ES-I3 (cell line): ENCODE measurements around the gene SELENOM.

ENCODE experiments used
- H3K36me3 ChIP-seq: 2 replicates; pipeline ENCODE4 v1.6.1; 2013; ENCODE audit warnings: mild to moderate bottlenecking, low read length, control low read depth, moderate library complexity; ENCODE audit not compliant: insufficient read depth
- H3K4me1 ChIP-seq: 2 replicates; pipeline ENCODE4 v1.6.1; 2013; ENCODE audit warnings: mild to moderate bottlenecking, control low read depth, low read length; ENCODE audit not compliant: insufficient read depth
- H3K9ac ChIP-seq: 2 replicates; pipeline ENCODE4 v1.6.1; 2013; ENCODE audit warnings: low read depth, mild to moderate bottlenecking, low read length, moderate library complexity
- H3K9me3 ChIP-seq: 2 replicates; pipeline ENCODE4 v1.6.1; 2013; ENCODE audit warnings: mild to moderate bottlenecking, low read length, moderate library complexity; ENCODE audit not compliant: control insufficient read depth, insufficient read depth

SELENOM gene

DNA sequence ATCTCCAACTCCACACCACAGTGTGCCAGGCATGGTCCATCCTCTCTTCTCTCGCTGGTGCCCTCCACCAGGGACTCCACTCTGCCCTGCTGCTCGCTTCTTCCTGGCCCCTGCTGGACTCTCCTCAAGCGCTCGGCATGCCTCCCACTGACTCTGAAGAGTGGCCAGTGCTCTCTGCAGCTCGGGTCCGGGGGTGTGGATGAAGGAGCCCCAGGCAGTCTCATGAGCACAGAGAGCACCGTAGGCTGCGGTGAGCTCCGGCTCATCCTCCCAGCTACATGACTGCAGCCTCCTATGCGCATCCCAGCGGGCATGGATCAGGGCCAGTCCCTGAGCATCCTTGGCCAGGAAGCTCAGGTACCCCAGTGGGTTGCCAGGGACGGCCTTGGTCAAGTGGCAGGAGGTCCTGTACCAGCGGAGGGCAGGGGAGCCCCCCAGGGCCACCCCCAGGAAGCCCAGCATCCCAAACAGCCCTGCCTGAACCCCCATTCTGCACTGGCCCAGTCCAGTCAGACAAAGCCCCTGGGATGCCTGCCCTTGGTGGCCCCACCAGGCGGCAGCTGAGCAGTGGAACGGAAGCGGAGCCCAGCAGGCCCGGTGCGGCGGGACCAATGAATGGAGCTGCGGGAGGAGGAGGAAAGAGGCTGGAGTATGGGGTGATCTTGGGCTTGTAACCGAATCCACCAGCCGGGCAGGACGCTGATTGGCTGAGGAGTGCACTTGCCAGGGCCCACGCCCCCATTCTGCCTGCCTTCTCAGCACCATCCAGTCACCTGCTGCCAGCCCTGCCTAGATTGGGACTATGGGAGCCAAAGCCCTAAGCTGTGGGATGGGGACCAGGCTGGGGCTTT lies 32.7 kb upstream of the SELENOM start, which contains the start of gene PLA2G3:
TSS of gene PLA2G3 (minus strand) at position 643 of the 851 bp plus-strand sequence. CDS start at position 489, 154 bp downstream.
- H3K9me3 ChIP-seq: no peaks in the 10 kb centered on the region
- H3K9ac ChIP-seq: peak within 1 kb of the TSS; percentile 31
- H3K4me1 ChIP-seq: peaks cover 11% of the 10 kb centered on the region
- peaks cover 2% of the 10 kb centered on the region; the same call in 1 of the 2 replicates for H3K36me3 ChIP-seq

DNA sequence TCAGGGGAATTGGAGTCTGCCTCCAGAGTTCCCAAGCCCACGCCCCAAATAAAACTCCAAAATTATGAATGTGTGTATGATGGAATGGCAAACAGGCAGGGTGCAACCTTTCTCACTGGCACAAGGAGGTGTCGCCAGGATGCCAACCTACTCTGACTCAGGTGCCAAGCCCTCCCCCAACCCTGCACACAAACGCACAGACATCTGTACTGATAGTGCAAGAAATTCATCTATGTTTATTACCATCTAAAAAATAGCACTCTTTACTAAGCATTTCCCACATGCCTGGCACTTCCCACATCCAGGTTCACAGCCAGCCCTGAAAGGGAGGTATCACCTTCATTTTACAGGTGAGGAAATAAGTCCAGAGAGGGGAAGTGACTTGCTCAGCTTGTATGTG lies 31.7 kb upstream of the SELENOM start:
- Histone ChIP-seq H3K36me3 (peaks cover 11% of the 10 kb centered on the region; the same call in 1 of the 2 replicates), H3K9ac (no peak overlapping the region), H3K9me3 (no peaks in the 10 kb centered on the region), H3K4me1 (peaks cover 11% of the 10 kb centered on the region)

DNA sequence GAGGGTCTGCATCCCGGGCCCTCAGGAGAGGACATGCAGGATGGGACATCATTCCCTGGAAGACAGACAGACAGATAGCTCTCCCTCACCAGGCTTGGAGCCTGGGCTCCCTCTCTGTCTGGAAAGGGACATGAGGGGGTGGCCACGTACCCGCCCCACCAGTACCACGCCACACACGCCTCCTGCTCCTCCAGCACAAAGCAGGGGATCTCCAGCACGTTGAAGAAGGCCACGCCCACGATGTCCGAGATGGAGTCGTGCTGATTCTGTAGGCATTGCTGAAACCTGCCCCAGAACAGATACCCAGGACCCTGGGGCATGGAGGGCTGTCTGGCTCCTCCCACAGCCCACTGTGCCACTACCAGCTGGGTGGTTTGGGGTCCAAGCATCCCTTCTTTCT lies 30.8 kb upstream of the SELENOM start:
- Histone ChIP-seq H3K36me3 (peaks cover 11% of the 10 kb centered on the region; the same call in 1 of the 2 replicates), H3K9me3 (no peaks in the 10 kb centered on the region), H3K9ac (no peak overlapping the region), H3K4me1 (peaks cover 11% of the 10 kb centered on the region)

DNA sequence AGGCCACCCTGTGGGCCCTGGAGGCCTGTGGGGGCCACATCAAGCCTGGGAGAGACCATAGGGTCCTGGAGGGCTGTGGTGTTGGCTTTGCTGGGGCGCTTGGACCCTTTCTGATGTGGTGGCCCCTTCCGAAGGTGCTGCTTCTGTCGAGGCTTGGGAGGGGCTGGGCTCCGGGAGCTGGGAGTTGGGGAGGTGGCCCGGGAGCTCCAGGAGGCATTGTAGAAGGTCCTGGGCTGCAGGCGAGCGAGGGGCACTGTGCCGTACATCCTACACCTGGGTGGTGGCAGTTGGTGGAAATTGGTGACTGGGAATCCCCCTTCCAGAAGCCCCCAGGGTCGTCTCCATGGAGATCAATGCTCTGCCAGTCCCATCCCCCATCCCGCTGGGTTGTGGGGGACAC lies 30.4 kb upstream of the SELENOM start:
- no peak overlapping the region for H3K9ac ChIP-seq
- peaks cover 11% of the 10 kb centered on the region for H3K4me1 ChIP-seq
- no peaks in the 10 kb centered on the region for H3K9me3 ChIP-seq
- H3K36me3 ChIP-seq: peaks cover 11% of the 10 kb centered on the region; the same call in 1 of the 2 replicates

DNA sequence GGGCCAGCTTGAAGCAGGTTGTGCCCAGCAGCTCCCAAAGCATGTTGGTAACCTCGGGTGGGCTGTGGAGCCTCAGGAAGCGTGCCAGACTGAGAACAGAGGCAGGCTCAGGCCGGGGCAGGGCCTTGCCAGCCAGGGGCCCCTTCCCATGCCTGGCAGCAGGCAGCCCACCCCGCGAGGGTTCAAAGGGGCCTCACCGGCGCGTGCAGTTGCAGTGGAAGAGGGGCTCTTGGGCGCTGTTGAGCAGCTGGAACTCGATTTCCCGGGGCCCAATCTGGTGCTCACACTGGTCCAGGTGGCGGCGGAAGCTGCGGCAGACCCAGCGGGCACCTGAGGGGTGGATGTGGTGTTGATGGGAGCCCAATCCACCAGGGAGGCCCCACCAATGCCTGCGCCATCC lies 29.3 kb upstream of the SELENOM start:
- H3K9ac ChIP-seq: no peak overlapping the region
- H3K36me3 ChIP-seq: peaks cover 11% of the 10 kb centered on the region; the same call in 1 of the 2 replicates
- no peaks in the 10 kb centered on the region for H3K9me3 ChIP-seq
- H3K4me1 ChIP-seq: peaks cover 11% of the 10 kb centered on the region

DNA sequence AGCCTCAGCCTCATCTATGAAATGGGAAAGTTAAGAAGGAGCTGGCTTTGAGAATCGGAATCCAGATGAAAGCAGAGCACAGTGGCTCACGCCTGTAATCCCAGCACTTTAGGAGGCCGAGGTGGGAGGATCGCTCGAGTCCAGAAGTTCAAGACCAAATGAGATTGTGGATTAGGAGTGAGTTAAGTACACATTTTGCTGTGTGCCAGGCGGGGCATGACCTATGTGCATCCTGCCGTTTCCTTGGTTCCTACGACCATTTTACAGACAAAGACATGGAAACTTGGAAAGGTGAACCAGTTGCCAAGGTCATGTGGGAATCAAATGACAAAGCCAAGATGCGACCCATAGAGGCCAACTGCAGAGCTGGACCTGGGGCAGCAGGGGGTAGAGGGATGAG lies 28.8 kb upstream of the SELENOM start:
- Histone ChIP-seq H3K4me1 (peaks cover 9% of the 10 kb centered on the region), H3K36me3 (peaks cover 11% of the 10 kb centered on the region; the same call in 1 of the 2 replicates), H3K9ac (no peak overlapping the region), H3K9me3 (no peaks in the 10 kb centered on the region)

DNA sequence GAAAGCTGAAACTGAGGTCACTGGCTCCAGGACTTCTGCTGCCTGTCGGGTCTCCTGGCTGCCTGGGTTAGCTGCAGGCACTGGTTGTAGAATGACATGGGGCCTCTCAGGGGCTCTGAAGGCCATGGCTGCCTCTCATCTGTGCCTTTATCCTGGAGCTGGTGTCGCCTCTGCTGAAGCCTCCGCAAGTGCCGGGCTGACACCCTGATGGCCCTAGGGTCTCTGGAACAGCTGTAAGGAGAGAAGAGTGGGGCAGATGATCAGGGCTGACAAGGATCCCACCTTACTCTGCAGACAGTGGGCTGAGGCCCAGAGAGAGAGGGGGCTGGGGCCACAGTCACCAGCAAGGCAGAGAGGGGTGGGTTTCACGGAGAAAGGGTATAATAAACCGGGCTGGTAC lies 28.3 kb upstream of the SELENOM start:
- H3K9ac ChIP-seq: no peak overlapping the region
- H3K36me3 ChIP-seq: peaks cover 11% of the 10 kb centered on the region; the same call in 1 of the 2 replicates
- H3K4me1 ChIP-seq: peaks cover 5% of the 10 kb centered on the region
- no peaks in the 10 kb centered on the region for H3K9me3 ChIP-seq

DNA sequence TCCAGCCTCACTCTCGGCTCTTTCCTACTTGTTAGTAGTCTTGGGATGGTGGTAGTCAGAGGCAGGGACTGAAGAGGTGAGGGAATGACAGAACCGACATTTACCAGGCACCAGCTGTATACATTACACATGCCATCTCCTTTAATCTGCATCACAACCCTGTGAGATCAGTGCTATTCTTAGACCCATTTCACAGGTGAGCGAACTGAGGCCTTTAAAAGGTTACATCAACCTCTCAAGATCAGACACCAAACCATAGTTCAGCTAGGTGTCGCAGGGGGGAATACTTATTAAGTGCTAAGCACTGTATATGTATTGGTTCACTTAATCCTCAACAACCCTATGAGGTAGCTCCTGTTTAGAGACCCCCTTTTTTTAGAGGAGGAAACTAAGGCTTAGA lies 27.3 kb upstream of the SELENOM start:
- Histone ChIP-seq H3K36me3 (peaks cover 11% of the 10 kb centered on the region; the same call in 1 of the 2 replicates), H3K9me3 (no peaks in the 10 kb centered on the region), H3K9ac (no peak overlapping the region), H3K4me1 (peaks cover 3% of the 10 kb centered on the region; the same call in 1 of the 2 replicates)

DNA sequence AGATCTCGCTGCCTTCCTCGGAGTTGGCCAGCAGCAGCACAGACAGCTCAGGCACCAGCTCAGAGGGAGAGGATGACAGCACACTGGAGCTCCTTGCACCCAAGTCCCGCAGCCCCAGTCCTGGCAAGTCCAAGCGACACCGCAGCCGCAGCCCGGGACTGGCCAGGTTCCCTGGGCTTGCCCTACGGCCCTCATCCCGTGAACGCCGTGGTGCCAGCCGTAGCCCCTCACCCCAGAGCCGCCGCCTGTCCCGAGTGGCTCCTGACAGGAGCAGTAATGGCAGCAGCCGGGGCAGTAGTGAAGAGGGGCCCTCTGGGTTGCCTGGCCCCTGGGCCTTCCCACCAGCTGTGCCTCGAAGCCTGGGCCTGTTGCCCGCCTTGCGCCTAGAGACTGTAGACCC lies 26.5 kb upstream of the SELENOM start:
- Histone ChIP-seq H3K9ac (no peak overlapping the region), H3K9me3 (no peaks in the 10 kb centered on the region), H3K4me1 (no peaks in the 10 kb centered on the region; the same call in 1 of the 2 replicates), H3K36me3 (peaks cover 11% of the 10 kb centered on the region; the same call in 1 of the 2 replicates)

DNA sequence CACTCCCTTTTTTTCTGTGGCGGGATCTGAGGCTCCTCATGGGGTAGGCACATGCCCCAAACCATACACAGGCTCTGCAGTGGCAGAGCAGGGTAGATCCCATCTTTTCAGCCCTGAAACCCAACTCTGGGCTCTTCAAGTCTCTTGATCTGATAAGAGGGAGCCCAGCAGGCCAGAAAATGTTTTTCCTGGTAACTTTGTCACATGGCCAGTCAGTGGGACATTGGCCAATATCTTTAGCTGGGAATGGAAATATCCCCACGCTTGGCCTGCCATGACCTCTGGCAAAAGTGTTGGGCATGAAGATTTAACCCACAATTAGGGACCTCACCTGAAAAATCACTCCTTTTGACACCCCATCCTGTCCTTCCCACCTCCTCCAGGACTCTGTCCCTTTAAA lies 23.5 kb upstream of the SELENOM start:
- Histone ChIP-seq H3K4me1 (no peaks in the 10 kb centered on the region; the same call in 1 of the 2 replicates), H3K36me3 (peaks cover 11% of the 10 kb centered on the region; the same call in 1 of the 2 replicates), H3K9me3 (no peaks in the 10 kb centered on the region), H3K9ac (no peak overlapping the region)

DNA sequence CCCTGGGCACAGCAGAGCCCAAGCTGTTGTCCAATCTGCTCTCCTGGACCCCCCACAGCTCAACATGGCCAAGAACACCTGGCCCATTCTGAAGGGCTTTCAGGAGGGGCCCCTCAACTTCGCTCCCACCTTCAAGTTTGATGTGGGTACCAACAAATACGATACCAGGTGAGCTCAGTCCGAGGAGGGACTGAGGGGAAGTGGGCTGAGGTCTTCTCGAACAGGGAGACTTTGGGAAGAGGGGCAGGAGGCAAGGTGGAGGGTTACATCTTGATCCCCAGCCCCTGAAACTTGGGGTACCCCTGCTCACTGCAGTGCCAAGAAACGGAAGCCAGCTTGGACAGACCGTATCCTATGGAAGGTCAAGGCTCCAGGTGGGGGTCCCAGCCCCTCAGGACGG lies 20.8 kb upstream of the SELENOM start:
- no peak overlapping the region for H3K9ac ChIP-seq

DNA sequence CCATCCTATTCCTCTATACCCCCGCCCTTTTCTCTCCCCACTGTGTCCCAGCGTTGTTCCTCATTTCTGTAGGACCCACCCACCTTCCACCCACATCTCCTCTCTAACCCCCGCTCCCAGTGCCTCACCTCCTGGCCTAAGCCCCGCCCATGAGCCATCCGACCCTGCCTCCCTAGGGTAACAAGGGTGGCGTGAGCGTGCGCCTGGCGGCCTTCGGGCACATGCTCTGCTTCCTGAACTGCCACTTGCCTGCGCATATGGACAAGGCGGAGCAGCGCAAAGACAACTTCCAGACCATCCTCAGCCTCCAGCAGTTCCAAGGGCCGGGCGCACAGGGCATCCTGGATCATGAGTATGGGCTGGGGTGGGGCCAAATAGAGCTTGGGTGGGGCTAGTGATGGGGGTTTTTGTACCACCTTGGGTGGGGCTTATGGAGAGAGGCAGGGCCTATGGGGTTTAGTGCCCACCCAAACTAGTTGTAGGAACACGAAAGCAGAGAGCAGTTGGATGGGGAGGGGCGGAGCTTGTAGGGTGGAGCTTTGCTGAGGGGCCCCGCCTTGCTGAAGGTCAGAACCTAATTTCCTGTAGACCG lies 19.9 kb upstream of the SELENOM start:
- H3K9me3 ChIP-seq: no peaks in the 10 kb centered on the region
- H3K4me1 ChIP-seq: peaks cover 11% of the 10 kb centered on the region
- peak overlapping the region; percentile 20; the same call in 1 of the 2 replicates for H3K9ac ChIP-seq
- no peaks in the 10 kb centered on the region for H3K36me3 ChIP-seq

More for the DNA sequence above, 20.8 kb upstream of the SELENOM start:
- Histone ChIP-seq H3K9me3 (no peaks in the 10 kb centered on the region), H3K4me1 (peaks cover 5% of the 10 kb centered on the region; the same call in 1 of the 2 replicates), H3K36me3 (no peaks in the 10 kb centered on the region)

DNA sequence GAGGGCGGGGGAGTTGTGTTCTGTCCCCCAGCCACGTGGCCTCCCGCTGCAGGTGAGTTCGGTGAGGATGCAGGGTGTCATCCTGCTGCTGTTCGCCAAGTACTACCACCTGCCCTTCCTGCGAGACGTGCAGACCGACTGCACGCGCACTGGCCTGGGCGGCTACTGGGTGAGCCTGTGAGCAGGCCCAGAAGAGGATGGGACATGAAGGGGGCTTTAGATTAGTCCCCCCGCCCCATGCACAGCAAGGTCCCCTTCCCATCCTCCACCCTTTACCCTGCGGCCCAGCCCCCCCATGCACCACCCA lies 19.5 kb upstream of the SELENOM start:
- H3K36me3 ChIP-seq: no peaks in the 10 kb centered on the region
- H3K9me3 ChIP-seq: no peaks in the 10 kb centered on the region
- H3K9ac ChIP-seq: no peak overlapping the region
- peaks cover 11% of the 10 kb centered on the region for H3K4me1 ChIP-seq

DNA sequence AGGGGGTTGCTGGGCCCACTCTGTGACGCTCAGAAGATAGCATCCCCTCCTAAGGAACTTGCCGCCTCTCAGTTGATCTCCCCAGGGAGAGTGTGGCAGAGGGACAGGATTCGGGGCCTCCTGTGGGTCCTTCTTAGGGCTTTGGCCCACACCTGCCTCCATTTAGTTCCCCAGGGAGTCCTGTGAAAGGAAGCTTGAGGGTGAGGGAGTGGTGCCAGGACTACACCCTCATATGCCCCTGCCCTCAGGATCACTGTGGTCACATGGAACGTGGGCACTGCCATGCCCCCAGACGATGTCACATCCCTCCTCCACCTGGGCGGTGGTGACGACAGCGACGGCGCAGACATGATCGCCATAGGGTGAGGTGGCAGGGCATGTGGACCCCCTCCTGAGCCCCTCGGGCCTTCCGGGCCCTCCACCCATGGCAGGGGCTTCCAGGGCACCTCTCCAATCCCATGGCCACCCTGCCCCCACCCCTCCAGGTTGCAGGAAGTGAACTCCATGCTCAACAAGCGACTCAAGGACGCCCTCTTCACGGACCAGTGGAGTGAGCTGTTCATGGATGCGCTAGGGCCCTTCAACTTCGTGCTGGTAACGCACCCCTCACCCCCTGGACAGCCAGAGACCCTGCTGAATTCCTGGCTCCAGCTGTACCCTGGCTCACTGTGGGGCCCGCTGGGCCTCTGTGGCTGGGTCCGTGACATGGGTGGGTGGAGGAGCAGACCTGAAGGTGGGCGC lies 18.9 kb upstream of the SELENOM start:
- H3K9ac ChIP-seq: no peak overlapping the region
- no peaks in the 10 kb centered on the region for H3K36me3 ChIP-seq
- no peaks in the 10 kb centered on the region for H3K9me3 ChIP-seq
- H3K4me1 ChIP-seq: peaks cover 11% of the 10 kb centered on the region
